Kidney epithelial cell (primary cell): ENCODE data around the gene TCF7L1. TPM values are rescaled to one million over a fixed set of nuclear protein-coding genes. Genes with fewer than 3 reads are reported as not detected.

ENCODE experiments used
- DNase-seq: peaks from one replicate; pipeline ENCODE4 v3.0.0-alpha.2; 2010; ENCODE audit warnings: low read depth
- H3K27me3 ChIP-seq: 2 replicates; pipeline ENCODE4 v1.6.0; 2011; ENCODE audit warnings: low read length; ENCODE audit not compliant: control insufficient read depth, insufficient read depth
- H3K36me3 ChIP-seq: 2 replicates; pipeline ENCODE4 v1.5.1; 2011; ENCODE audit warnings: low read length; ENCODE audit not compliant: control insufficient read depth, insufficient read depth
- H3K4me3 ChIP-seq: 2 replicates; pipeline ENCODE4 v1.5.1; 2011; ENCODE audit warnings: low read depth, mild to moderate bottlenecking, control low read depth, low read length
- CTCF ChIP-seq: IDR thresholded peaks from 2 replicates; pipeline ENCODE4 v1.5.1; 2011; ENCODE audit warnings: mild to moderate bottlenecking, moderate library complexity, low read length, control low read depth, inconsistent platforms; ENCODE audit not compliant: insufficient read depth, poor library complexity, severe bottlenecking
- total RNA-seq: library from RNA; depleted of rRNA; stranded (reverse); fragments of >200 nt; gene quantifications from 2 replicates; pipeline ENCODE4 v1.2.3, GENCODE V29; 2015

The TCF7L1 gene
- total RNA-seq, 1 donor from 2014 or later: 4.3 TPM

DNA sequence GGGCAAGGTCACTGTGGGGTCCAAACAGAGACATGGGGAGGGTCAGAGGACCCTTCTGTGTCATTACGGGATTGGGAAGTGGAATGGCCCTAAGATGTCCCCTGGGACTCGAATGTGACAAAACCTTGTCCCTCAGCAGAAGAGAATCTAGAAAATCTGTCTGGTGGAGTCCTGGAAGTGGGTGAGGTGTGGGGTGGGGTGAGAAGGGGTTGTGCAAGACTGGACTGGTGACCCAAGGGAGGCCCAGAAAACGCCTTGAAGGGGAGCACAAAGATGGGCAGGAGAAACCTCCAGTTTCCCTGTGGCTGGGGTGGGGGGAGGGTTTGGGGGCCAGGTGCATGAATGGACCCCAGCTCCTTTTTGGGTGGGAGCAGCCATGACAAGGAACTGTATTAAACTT, 79.6 kb downstream of the TCF7L1 start:
- Histone ChIP-seq H3K36me3 (no peaks in the 10 kb centered on the region), H3K4me3 (no peak overlapping the region), H3K27me3 (peaks cover 3% of the 10 kb centered on the region)
- DNase-seq: no peak
- no peak for TF ChIP-seq CTCF

DNA sequence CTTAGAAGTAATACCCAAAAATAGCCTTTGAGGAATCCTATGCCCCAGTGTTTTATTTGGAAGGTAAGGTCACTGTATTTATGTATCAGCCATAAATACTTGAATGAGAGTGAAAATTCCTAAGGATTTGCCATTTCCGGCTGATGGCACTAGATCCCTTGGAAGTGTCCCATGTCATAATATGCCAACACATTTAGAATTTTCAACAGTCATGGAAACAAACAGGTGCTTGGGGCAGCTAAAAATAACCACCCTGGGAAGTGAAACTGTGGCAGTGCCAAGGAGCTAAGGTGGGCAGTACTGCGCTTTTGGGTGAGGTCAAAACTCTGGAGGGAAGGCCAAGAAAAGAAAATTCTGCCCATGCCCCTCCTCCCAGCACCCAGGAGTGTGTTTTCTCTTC, 80.2 kb downstream of the TCF7L1 start:
- DNase-seq: no peak
- H3K36me3 ChIP-seq: no peaks in the 10 kb centered on the region
- peaks cover 3% of the 10 kb centered on the region for H3K27me3 ChIP-seq
- no peak overlapping the region for H3K4me3 ChIP-seq
- no peak for TF ChIP-seq CTCF

DNA sequence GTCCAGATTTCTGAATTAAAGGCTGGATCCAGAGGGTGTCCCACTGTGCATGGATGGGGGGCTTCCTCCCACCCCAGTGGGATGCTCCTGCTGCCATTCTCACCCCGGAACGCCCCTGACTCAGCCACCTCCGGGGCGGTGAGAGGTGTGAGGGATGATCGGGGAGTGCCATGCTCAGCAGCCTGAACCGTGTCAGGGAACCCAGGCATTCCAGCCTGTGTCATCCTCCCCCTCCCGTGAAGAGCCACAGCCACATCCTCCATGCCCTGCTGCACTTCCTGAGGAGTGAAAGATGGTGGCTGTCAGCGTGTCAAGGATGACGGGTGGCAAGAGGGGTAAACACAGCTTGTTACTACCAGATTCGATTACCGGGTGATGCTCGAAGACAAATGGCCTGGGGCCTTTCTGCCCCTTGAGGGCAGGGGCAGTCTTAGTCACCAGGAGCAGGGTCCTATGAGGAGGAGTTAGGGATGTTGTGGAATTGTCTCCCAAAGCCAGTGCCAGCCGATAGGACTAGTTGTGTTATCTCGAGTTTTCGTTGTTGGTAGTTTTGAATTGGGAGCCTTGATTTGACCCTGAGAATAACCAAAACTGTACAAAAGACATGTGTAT, 80.8 kb downstream of the TCF7L1 start:
- H3K36me3 ChIP-seq: no peaks in the 10 kb centered on the region
- DNase-seq: no peak
- TF ChIP-seq CTCF: no peak

DNA sequence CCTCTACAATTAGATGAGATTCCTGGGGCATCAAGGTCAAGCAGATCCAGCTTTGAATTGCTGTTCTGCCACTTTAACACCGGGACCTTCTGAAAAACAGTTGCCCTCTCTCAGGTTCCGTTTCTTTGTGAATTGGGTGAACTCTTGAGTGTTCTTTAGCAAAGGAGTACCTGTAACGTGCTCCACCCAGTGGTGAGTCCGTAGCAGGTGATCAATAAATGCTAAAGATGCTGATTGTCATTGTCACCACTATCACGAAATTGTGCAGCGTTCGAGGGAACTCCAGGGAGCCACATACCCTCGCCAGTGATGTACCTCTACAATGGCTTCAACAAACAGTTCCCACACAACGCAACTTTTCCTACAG, 81.9 kb downstream of the TCF7L1 start:
- DNase-seq: no peak
- Histone ChIP-seq H3K4me3 (no peak overlapping the region), H3K27me3 (peaks cover 3% of the 10 kb centered on the region), H3K36me3 (no peaks in the 10 kb centered on the region)
- TF ChIP-seq CTCF: no peak

More for the DNA sequence above, 80.8 kb downstream of the TCF7L1 start:
- H3K27me3 ChIP-seq: peaks cover 3% of the 10 kb centered on the region
- no peak overlapping the region for H3K4me3 ChIP-seq

DNA sequence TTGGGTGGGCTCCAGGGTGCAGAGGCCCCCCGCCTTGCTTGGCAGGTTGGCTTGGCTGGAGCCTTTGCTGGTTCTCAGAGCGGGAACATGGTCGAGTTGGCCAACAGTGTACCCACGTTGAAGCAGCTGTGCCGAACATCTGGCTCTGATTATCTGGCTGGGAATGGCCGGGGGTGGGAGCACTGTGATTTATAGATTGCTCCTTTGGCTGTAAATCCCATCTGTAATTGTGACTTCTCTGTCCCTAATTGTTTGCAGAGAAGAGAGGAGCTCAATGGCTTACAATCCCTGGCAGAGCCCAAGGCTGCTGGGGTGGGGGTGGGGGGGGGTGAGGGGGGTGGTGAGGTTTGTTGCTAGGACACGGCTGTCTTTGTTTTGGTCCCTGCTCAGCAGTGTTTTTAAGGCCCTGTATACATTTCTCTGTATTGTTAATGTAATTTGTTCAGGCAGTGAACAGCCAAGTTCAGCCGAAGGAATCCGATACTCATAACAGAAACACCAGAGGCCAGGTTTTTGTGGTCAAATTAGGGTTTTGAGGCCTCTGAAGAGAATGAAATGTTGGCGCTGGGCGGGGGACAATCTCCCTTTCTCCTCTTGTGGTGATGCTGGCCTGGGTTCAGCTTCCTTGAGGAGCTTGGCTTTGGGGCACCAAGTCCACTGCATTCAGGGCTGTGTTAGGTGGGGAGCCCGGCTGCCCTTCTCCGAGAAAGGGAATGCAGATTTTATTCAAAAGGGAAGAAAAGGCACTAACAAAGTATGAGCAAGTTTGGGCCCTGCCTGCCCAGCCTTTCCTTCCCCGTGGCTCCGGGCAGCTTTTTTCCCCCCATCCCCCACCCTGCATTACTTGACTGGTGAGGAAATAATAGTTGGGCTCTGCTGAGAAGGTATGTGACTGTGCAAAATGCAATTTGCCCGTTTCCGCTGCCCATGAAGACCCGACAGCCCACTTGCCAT, 82.5 kb downstream of the TCF7L1 start:
- Histone ChIP-seq H3K4me3 (no peak overlapping the region), H3K27me3 (peaks cover 3% of the 10 kb centered on the region), H3K36me3 (no peaks in the 10 kb centered on the region)
- no peak for TF ChIP-seq CTCF
- peak; percentile 21 for DNase-seq
